ENCODE measurements around the gene IGFBP6.

Gene IGFBP6

GRCh38 chr12:53058674-53059433 is 38.6 kb upstream of the IGFBP6 start:
- FAIRE-seq (no peak), DNase-seq (ENCODE audit: insufficient read length, low spot score) (no peak)

GRCh38 chr12:53059434-53060063 is 37.9 kb upstream of the IGFBP6 start:
- FAIRE-seq (no peak), DNase-seq (ENCODE audit: insufficient read length, low spot score) (no peak)

GRCh38 chr12:53060064-53060720 is 37.3 kb upstream of the IGFBP6 start:
- no peak for FAIRE-seq
- no peak for DNase-seq (ENCODE audit: insufficient read length, low spot score)

- no peak for FAIRE-seq
- DNase-seq (ENCODE audit: insufficient read length, low spot score) = no peak
Measured at GRCh38 chr12:53060721-53061276, 36.7 kb upstream of the IGFBP6 start.

GRCh38 chr12:53061404-53062010 is 36.0 kb upstream of the IGFBP6 start:
- no peak for DNase-seq (ENCODE audit: insufficient read length, low spot score)
- FAIRE-seq = no peak

GRCh38 chr12:53062011-53062961 is 35.2 kb upstream of the IGFBP6 start:
- DNase-seq (ENCODE audit: insufficient read length, low spot score) (no peak), FAIRE-seq (no peak)

- FAIRE-seq = no peak
- no peak for DNase-seq (ENCODE audit: insufficient read length, low spot score)
Measured at GRCh38 chr12:53062977-53063707, 34.3 kb upstream of the IGFBP6 start.

- no peak for FAIRE-seq
- DNase-seq (ENCODE audit: insufficient read length, low spot score) = no peak
Measured at GRCh38 chr12:53063708-53064612, 33.5 kb upstream of the IGFBP6 start.

GRCh38 chr12:53064613-53065436 is 32.6 kb upstream of the IGFBP6 start:
- FAIRE-seq = no peak
- DNase-seq (ENCODE audit: insufficient read length, low spot score) = no peak

- FAIRE-seq = no peak
- no peak for DNase-seq (ENCODE audit: insufficient read length, low spot score)
Measured at GRCh38 chr12:53065470-53065869, 32.0 kb upstream of the IGFBP6 start.

GRCh38 chr12:53065975-53066931 is 31.2 kb upstream of the IGFBP6 start:
- DNase-seq (ENCODE audit: insufficient read length, low spot score) (peak; percentile 87), FAIRE-seq (peak; percentile 83)

- FAIRE-seq (no peak), DNase-seq (ENCODE audit: insufficient read length, low spot score) (no peak)
Measured at GRCh38 chr12:53067074-53067992, 30.1 kb upstream of the IGFBP6 start.

- DNase-seq (ENCODE audit: insufficient read length, low spot score) (no peak), FAIRE-seq (no peak)
Measured at GRCh38 chr12:53067993-53068770, 29.3 kb upstream of the IGFBP6 start.

- no peak for DNase-seq (ENCODE audit: insufficient read length, low spot score)
- FAIRE-seq = no peak
Measured at GRCh38 chr12:53068811-53069585, 28.5 kb upstream of the IGFBP6 start.

All from GM19239 (cell line).